Naive B cell (primary cell): Measurements from ENCODE around the gene TTLL7. TPM values are rescaled to one million over a fixed set of nuclear protein-coding genes. Genes with fewer than 3 reads are reported as not detected.

ENCODE experiments used
- ATAC-seq, 2 donors: fragments of 150-1000 bp; cut with Tn5 transposase; 2 replicates each; pipeline ENCODE4 v1.10.0; 2021; ENCODE audit warnings: low read depth in 2 of 2, mild to moderate bottlenecking in 2 of 2, moderate library complexity in 2 of 2
- DNase-seq: peaks from one replicate; pipeline ENCODE4 v3.0.0; 2022
- H3K27ac Mint-ChIP-seq, 6 donors: one replicate each; pipeline ENCODE4 v1.8.0; 2020 to 2022; ENCODE audit warnings: mild to moderate bottlenecking in 6 of 6, mixed read lengths in 6 of 6, moderate library complexity in 5 of 6, inconsistent platforms in 2 of 6
- H3K27me3 Mint-ChIP-seq, 3 donors: one replicate each; pipeline ENCODE4 v1.8.0; 2021 to 2022; ENCODE audit warnings: mixed read lengths in 3 of 3, mild to moderate bottlenecking in 1 of 3
- H3K36me3 Mint-ChIP-seq, 2 donors: one replicate each; pipeline ENCODE4 v1.8.0; 2020 to 2022; ENCODE audit warnings: mixed read lengths in 2 of 2, inconsistent platforms in 1 of 2, mild to moderate bottlenecking in 1 of 2
- H3K4me1 Mint-ChIP-seq, 3 donors: one replicate each; pipeline ENCODE4 v1.8.0; 2020 to 2022; ENCODE audit warnings: mixed read lengths in 3 of 3, inconsistent platforms in 1 of 3, mild to moderate bottlenecking in 1 of 3, moderate library complexity in 1 of 3
- H3K4me3 Mint-ChIP-seq, 8 donors: one replicate each; pipeline ENCODE4 v1.8.0; 2020 to 2022; ENCODE audit warnings: mild to moderate bottlenecking in 8 of 8, mixed read lengths in 8 of 8, moderate library complexity in 8 of 8, inconsistent platforms in 2 of 8
- H3K9me3 Mint-ChIP-seq, 7 donors: one replicate each; pipeline ENCODE4 v1.8.0; 2020 to 2022; ENCODE audit warnings: mixed read lengths in 7 of 7, mild to moderate bottlenecking in 5 of 7, inconsistent platforms in 2 of 7, moderate library complexity in 1 of 7
- polyA plus RNA-seq, 6 donors: library from polyadenylated mRNA; unstranded; fragments of 300-500 nt; fragmentation: Illumina TruSeq; gene quantifications; one replicate each; pipeline ENCODE4 v1.2.3, GENCODE V29; 2021; ENCODE audit warnings: low read depth in 6 of 6

TTLL7 gene
- polyA plus RNA-seq, 6 donors from 2014 or later = not detected

DNA sequence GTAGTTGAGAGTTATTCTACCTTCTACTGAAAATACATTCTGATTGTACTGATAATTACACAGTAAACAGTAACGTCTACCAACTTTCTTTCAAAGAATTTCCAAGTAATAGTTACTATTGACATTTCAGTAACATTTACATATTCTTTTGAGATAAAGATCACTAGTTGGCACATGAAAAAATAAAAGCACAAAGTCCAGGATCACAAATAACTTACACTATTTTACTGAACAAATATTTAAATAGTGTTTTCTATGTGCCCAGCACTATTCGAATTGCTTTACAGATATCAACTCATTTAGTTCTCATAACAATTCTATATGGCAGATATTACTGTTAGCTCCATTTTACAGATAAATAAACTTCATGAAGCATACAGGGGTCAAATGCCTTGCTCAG is 126.4 kb downstream of the TTLL7 start:
- Mint-ChIP-seq H3K9me3 (peaks cover 0 to 3% (median 0%) of the 10 kb centered on the region in 7 donors), H3K27ac (no peak overlapping the region), H3K27me3 (peaks cover 0 to 8% (median 0%) of the 10 kb centered on the region in 3 donors), H3K36me3 (no peaks in the 10 kb centered on the region), H3K4me3 (no peak overlapping the region), H3K4me1 (peaks cover 0 to 5% (median 0%) of the 10 kb centered on the region in 3 donors)
- no peak for DNase-seq
- no peak for ATAC-seq

DNA sequence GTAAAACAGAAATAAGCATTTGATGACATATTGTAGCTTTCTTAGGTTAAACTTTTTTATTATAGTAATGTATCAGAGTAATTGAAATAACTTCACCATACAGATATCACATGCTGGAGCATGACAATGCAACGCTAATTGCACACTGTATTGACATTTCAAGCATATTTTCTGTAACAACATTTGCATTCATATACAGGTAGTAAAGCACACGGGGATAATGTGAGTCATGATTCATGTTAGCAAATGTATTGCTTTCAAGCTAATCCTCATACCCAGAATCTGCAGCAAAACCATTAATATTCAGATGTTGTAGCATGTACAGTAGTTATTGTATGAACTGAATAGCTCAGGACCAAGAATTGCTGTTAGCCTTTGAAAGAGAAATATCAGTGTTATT is 133.9 kb downstream of the TTLL7 start:
- ATAC-seq (no peak), DNase-seq (no peak)
- Mint-ChIP-seq H3K4me3 (no peak overlapping the region), H3K27me3 (peaks cover 0 to 5% (median 0%) of the 10 kb centered on the region in 3 donors), H3K27ac (no peak overlapping the region), H3K36me3 (no peaks in the 10 kb centered on the region), H3K4me1 (peaks cover 11 to 12% (median 12%) of the 10 kb centered on the region in 3 donors), H3K9me3 (no peaks in the 10 kb centered on the region)

DNA sequence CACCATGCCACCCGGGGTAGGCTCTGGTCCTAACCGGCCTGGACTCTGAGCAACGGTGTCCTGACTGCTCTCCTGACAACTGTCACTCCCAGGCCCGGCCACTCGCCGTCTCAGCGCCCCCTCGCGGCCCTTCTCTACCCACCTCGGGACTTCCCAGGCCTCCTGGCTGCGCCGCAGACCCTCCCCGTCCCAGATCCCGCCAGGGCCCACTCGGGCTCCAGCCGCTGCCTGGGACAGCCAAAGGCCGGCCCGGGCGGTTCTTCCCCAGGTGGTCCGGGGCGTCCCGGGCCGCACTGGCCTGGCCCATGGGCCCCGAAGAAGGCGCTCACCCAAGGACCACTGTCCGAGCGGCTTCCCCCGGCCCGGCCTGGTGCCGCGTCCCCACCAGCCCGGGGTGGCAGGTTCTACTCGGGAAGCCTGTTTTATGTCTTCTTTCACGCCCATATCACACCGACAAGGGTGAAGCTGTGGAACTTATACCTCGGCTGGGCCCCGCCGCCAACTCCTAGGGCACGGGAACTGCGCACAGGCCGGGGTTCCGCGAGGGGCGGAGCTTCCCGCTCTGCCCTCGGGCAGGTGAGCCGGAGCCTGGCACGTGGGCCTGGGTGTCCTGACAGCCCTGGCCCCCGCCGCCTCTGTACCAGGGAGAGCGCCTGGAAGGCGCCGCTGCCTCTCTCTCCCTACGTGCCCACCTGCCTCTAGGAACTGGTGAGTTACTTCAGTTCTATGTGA is 138.3 kb downstream of the TTLL7 start:
- H3K9me3 Mint-ChIP-seq = no peaks in the 10 kb centered on the region
- H3K4me1 Mint-ChIP-seq = peaks cover 9 to 12% (median 11%) of the 10 kb centered on the region in 3 donors
- ATAC-seq (peak; percentile 89 to 90), DNase-seq (peak; percentile 74)
- peaks cover 0 to 9% (median 0%) of the 10 kb centered on the region in 3 donors for H3K27me3 Mint-ChIP-seq
- H3K4me3 Mint-ChIP-seq = peak overlapping the region; percentile 66 to 90 (median 84)
- no peaks in the 10 kb centered on the region for H3K36me3 Mint-ChIP-seq
- H3K27ac Mint-ChIP-seq = peak overlapping the region; percentile 50 to 93 (median 82)

DNA sequence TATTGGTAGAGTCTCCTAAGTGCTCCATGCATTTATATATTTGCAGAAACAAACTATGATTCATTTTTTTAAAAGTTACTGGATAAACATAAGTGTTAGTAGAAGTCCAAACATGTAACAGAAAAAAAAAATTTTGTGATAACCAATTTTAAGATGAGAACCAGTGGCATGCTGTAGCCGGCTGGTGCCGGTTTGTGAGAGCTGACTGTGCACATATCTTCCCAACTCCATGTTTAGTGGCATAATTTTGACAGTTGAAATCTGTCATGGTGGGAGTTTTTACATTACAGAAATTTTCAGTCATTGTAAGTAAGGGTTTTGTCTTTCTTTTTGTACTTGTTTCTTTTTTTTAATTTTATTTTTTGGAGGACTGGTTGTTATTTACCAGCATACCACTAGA is 141.2 kb downstream of the TTLL7 start:
- Mint-ChIP-seq H3K4me3 (no peak overlapping the region), H3K4me1 (peaks cover 9 to 12% (median 11%) of the 10 kb centered on the region in 3 donors), H3K27ac (no peak overlapping the region), H3K27me3 (peaks cover 0 to 13% (median 9%) of the 10 kb centered on the region in 3 donors), H3K36me3 (peaks cover 0 to under 1% of the 10 kb centered on the region in 2 donors), H3K9me3 (no peaks in the 10 kb centered on the region)
- no peak for DNase-seq
- no peak for ATAC-seq

DNA sequence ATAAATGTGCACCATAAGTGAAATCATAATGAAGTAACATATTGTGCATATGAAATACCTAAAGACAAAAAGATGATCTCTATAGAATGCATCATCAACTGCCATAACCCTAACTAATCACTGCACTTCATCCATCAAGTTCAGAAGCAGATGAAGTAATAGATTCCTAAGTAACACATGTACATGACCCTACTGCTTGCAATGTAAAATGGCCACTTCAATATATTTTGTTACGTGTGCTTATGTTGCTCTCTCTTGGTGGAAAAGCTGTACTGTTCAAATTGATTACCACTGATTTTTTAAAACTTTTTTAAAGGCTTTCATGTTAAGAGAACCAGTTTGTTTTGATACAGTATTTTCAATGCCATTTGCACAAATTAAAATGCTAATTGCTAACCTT is 141.8 kb downstream of the TTLL7 start:
- no peak overlapping the region for H3K4me3 Mint-ChIP-seq
- no peak overlapping the region for H3K27ac Mint-ChIP-seq
- peaks cover 0 to 13% (median 9%) of the 10 kb centered on the region in 3 donors for H3K27me3 Mint-ChIP-seq
- peaks cover 0 to 5% of the 10 kb centered on the region in 2 donors for H3K36me3 Mint-ChIP-seq
- DNase-seq (no peak), ATAC-seq (no peak)
- H3K9me3 Mint-ChIP-seq = no peaks in the 10 kb centered on the region
- H3K4me1 Mint-ChIP-seq = peaks cover 9 to 12% (median 11%) of the 10 kb centered on the region in 3 donors

DNA sequence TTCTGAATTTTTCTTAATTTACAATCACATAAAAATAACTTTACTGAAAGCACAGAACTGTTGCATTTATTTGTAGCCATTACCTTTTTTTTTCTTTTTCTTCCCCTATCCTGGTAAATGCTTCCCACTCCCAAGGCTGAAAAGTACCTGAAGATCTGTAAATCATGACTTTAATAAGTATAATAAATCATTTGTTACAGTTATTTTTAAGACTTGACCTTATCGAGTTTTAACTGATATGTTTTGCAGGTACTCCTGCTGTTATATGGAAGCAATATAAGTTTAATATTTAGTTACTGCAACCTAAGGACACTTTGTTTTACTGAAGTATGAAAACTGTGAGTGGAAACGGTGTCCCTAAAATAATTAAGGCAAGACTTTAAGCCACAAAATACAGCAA is 142.6 kb downstream of the TTLL7 start:
- peaks cover 0 to 13% (median 6%) of the 10 kb centered on the region in 3 donors for H3K27me3 Mint-ChIP-seq
- peaks cover 0 to 5% of the 10 kb centered on the region in 2 donors for H3K36me3 Mint-ChIP-seq
- H3K4me1 Mint-ChIP-seq = peaks cover 9 to 11% (median 9%) of the 10 kb centered on the region in 3 donors
- no peak for ATAC-seq
- no peak overlapping the region for H3K4me3 Mint-ChIP-seq
- no peaks in the 10 kb centered on the region for H3K9me3 Mint-ChIP-seq
- no peak for DNase-seq
- H3K27ac Mint-ChIP-seq = no peak overlapping the region

DNA sequence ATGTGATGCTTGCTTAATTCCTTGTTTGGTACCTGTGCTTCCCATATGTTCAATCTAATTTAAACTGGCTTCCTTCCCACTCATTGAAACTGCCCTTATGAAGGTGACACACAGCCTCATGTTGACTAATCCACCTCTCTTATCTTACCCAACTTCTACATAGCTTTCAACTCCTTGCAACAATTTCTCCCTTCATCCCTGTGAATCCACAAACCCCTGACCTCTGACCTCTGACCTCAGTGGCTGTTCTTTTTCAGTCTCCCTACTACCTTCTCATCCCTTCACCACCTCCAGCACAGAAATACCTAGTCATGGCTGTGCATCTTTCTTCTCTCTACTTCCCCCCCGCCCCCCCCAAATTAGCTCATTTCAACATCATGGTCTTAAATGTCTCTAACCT is 144.5 kb downstream of the TTLL7 start:
- no peak overlapping the region for H3K27ac Mint-ChIP-seq
- no peaks in the 10 kb centered on the region for H3K9me3 Mint-ChIP-seq
- peaks cover 0 to 5% of the 10 kb centered on the region in 2 donors for H3K36me3 Mint-ChIP-seq
- H3K27me3 Mint-ChIP-seq = peaks cover 0 to 13% (median 4%) of the 10 kb centered on the region in 3 donors
- ATAC-seq (no peak), DNase-seq (no peak)
- peaks cover 0 to 4% (median 4%) of the 10 kb centered on the region in 3 donors for H3K4me1 Mint-ChIP-seq
- H3K4me3 Mint-ChIP-seq = no peak overlapping the region

DNA sequence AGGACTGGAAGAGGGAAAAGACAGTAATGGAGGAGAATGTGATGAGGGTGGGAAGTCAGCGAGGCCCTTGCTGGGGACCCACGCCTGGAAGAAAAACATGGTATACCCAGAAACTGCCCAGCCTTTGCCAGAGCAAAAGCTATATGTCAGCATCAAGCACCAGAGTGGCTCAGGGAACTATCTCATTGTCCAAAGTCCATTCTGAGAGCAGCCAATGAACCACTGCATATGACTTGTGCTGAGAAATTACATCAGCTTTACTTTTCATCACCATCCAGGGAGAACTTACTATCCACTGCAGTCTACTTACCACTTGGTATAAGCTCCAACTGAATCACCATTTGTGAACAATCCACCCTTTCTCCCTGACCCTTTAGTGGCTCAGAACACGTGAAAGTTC is 148.1 kb downstream of the TTLL7 start:
- ATAC-seq (no peak), DNase-seq (no peak)
- no peaks in the 10 kb centered on the region for H3K9me3 Mint-ChIP-seq
- H3K36me3 Mint-ChIP-seq = peaks cover 0 to 5% of the 10 kb centered on the region in 2 donors
- no peak overlapping the region for H3K27ac Mint-ChIP-seq
- H3K27me3 Mint-ChIP-seq = peaks cover 0 to 13% (median 0%) of the 10 kb centered on the region in 3 donors
- peaks cover 0 to 5% (median 4%) of the 10 kb centered on the region in 3 donors for H3K4me1 Mint-ChIP-seq
- H3K4me3 Mint-ChIP-seq = no peak overlapping the region

DNA sequence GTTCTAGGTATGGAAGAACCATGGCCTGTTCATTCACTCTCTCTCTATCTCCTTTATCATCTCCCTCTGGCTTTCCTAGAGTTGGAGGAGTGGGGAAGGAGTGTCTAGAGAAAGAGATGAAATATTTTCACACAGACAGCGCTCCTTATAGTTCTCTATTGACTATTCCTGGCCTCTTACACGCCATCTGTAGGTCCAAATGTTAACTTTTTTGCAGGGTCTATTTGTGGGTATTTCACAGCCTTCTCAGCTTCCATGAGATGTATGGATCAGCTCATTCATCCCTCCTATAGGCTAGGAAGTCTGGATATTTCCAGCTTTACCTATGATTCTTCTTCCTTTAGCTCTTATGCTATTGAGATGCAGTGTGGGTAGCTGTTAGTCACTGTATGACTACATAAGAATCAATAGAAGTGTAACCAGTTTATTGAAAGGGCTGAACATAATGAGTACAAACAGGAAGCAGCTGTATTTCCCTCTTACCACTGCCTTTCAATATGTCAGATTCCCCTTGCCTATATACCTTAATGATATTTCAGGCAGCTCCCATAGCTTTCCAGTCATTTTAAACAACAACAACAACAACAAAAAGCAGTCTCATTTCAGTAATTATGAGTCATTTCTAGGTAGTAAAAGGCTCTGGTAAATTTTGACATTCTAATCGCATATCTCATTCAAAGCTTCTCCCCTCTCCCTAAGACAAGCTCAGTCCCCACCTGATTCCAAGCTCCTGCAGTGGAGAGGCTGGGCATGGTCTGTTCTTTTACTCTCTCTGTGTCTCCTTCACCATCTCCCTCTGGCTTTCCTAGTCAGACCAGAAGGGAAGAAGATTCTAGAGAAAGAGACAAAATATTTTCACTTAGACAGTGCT is 149.5 kb downstream of the TTLL7 start:
- H3K4me1 Mint-ChIP-seq = peaks cover 0 to 5% (median 4%) of the 10 kb centered on the region in 3 donors
- H3K27me3 Mint-ChIP-seq = peaks cover 0 to 2% (median 0%) of the 10 kb centered on the region in 3 donors
- H3K4me3 Mint-ChIP-seq = no peak overlapping the region
- ATAC-seq (no peak), DNase-seq (no peak)
- no peak overlapping the region for H3K27ac Mint-ChIP-seq
- no peaks in the 10 kb centered on the region for H3K9me3 Mint-ChIP-seq
- H3K36me3 Mint-ChIP-seq = peaks cover 0 to 5% of the 10 kb centered on the region in 2 donors

DNA sequence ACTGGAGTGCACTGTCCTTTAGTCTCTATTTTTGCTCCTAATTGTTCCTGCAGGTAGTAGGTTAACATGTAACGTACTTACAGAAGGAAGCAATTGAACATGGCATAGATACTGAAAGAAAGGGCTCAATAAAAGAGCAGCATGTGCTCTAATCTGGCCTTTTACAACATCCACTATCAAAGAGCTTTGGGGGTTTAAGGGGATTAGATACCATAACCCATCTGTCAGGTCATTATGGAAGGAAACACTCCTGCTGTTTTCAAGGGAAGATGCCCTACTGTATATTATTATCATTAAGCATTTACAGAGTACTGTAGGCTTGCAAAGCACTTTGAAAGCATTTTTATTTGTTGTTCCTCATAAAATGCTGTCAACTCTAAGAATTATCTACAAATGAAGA is 152.8 kb downstream of the TTLL7 start:
- Mint-ChIP-seq H3K27ac (peak overlapping the region in 1 of 6 donors; percentile 33), H3K36me3 (no peaks in the 10 kb centered on the region), H3K4me3 (no peak overlapping the region), H3K27me3 (no peaks in the 10 kb centered on the region), H3K4me1 (peaks cover 0 to 5% (median 4%) of the 10 kb centered on the region in 3 donors), H3K9me3 (no peaks in the 10 kb centered on the region)
- DNase-seq (no peak), ATAC-seq (no peak)

DNA sequence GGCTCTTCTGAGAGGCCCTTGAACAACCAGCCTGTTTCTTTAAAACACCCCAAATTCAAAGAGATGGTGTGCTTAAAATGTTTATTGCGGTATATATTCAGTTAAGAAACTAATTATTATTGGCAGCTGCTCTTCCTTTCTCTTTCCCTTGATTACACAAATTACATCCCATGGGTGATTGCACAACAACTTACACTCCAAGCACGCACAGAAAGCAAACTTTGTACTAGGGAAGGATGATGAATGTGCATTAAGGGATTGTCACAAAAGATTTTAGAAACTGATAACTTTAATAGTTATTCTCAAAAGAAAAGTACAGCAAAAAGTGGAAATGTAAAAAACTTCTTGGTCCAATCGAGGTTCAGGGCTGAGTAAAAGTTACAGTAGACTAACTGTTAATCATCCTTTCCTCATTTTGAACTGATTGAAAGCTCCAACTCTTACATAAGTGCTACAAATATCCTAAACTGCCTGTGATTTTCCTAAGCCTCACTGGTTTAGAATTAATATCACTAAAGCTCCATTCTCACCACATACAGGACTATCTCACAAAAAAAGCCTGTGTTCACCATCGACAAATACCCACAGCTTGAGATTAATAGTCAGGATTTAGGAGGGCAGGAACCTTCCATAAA is 153.4 kb downstream of the TTLL7 start:
- no peak for ATAC-seq
- H3K36me3 Mint-ChIP-seq = no peaks in the 10 kb centered on the region
- no peak overlapping the region for H3K4me3 Mint-ChIP-seq
- no peak for DNase-seq
- no peaks in the 10 kb centered on the region for H3K27me3 Mint-ChIP-seq
- no peak overlapping the region for H3K27ac Mint-ChIP-seq
- H3K4me1 Mint-ChIP-seq = peaks cover 0 to 5% (median 4%) of the 10 kb centered on the region in 3 donors
- no peaks in the 10 kb centered on the region for H3K9me3 Mint-ChIP-seq

DNA sequence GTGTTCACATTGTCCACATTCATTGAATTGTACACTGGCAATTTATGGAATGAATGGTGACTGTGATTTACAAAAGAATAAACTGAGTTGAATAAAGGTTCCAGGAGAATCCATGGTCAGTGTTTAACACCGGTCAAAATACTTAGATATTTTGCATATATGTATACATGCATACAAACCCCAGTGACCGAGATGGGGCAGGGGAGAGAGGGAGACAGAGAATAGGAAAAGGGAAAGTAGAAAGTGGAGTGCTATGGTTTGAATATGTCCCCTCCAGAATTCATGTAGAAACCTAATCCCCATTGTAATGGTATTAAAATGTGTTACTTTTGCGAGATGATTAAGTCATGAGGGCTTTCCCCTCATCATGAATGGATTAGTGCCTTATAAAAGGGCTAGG is 154.4 kb downstream of the TTLL7 start:
- peak overlapping the region in 1 of 6 donors; percentile 2 for H3K27ac Mint-ChIP-seq
- ATAC-seq = no peak
- peaks cover 0 to under 1% of the 10 kb centered on the region in 2 donors for H3K36me3 Mint-ChIP-seq
- no peak overlapping the region for H3K4me3 Mint-ChIP-seq
- H3K9me3 Mint-ChIP-seq = no peaks in the 10 kb centered on the region
- H3K27me3 Mint-ChIP-seq = no peaks in the 10 kb centered on the region
- H3K4me1 Mint-ChIP-seq = peaks cover 0 to 2% (median under 1%) of the 10 kb centered on the region in 3 donors
- no peak for DNase-seq

DNA sequence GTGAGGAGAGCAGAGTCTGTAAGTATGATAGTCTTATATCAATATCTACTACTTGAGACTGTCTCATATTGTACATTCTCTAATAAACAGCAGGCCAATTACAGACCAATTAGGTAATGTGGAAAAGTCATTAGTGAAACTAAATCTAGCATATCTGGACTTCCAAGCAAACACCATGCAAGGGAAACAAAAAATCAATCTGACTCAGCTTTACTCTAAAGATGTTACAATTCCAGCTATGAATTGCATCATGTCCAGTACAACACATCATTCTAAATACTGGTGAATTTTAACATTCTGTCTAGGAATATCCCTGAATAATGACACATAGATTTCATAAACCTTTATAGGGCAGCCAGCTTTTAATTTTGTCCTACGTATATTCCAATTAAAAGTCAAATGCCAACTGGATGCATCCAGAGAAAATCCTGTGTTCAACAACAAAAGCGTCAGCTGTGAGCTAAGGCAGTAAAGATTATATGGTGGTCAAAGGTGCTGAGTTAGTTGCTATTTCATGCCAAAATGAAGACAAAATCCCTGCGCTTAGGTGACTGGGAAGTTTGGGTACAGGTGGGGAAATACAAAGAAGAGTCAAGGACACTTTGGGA is 159.3 kb downstream of the TTLL7 start:
- H3K4me3 Mint-ChIP-seq = no peak overlapping the region
- peaks cover 0 to 5% of the 10 kb centered on the region in 2 donors for H3K36me3 Mint-ChIP-seq
- H3K4me1 Mint-ChIP-seq = no peaks in the 10 kb centered on the region
- H3K27ac Mint-ChIP-seq = no peak overlapping the region
- DNase-seq (no peak), ATAC-seq (no peak)
- H3K27me3 Mint-ChIP-seq = no peaks in the 10 kb centered on the region
- no peaks in the 10 kb centered on the region for H3K9me3 Mint-ChIP-seq
